WTC11 (cell line): ENCODE measurements around the gene SYNM. TPM values are rescaled to one million over a fixed set of nuclear protein-coding genes. Genes with fewer than 3 reads are reported as not detected.

Source experiments
- ATAC-seq: fragments of 200-7000 bp; cut with Tn5 transposase; 2 replicates; pipeline ENCODE4 v1.10.0; 2021; ENCODE audit warnings: mild to moderate bottlenecking, moderate library complexity
- CTCF ChIA-PET: fragments of 300-600 bp; sonication (Branson Sonifier 250); formaldehyde crosslinking; loops from one replicate; lab custom pipeline; 2021; ENCODE audit warnings: antibody characterized with exemption; lab: Charles Lee
- POLR2A ChIA-PET: fragments of 350-600 bp; sonication (Branson Sonifier 250); formaldehyde crosslinking; loops from one replicate; lab custom pipeline; 2021; ENCODE audit warnings: antibody characterized with exemption; lab: Charles Lee
- DNase-seq: peaks from one replicate; pipeline ENCODE4 v3.0.0; 2021; ENCODE audit warnings: low spot score
- H3K27ac Mint-ChIP-seq: 2 replicates; pipeline ENCODE4 v1.8.0; 2021; ENCODE audit warnings: mixed read lengths
- H3K27me3 Mint-ChIP-seq: 2 replicates; pipeline ENCODE4 v1.8.0; 2021; ENCODE audit warnings: low read depth, mild to moderate bottlenecking, moderate library complexity, mixed read lengths
- H3K36me3 Mint-ChIP-seq: 2 replicates; pipeline ENCODE4 v1.8.0; 2021; ENCODE audit warnings: mixed read lengths
- H3K4me1 Mint-ChIP-seq: 2 replicates; pipeline ENCODE4 v1.8.0; 2022; ENCODE audit warnings: mixed read lengths
- H3K4me3 Mint-ChIP-seq: 2 replicates; pipeline ENCODE4 v1.8.0; 2021; ENCODE audit warnings: mild to moderate bottlenecking, moderate library complexity, mixed read lengths
- H3K9me3 Mint-ChIP-seq: 2 replicates; pipeline ENCODE4 v1.8.0; 2021; ENCODE audit warnings: mixed read lengths
- CREM ChIP-seq: sonication (generic); formaldehyde crosslinking; IDR thresholded peaks from 2 replicates; pipeline ENCODE4 v1.8.1; 2022; ENCODE audit warnings: mild to moderate bottlenecking, missing genetic modification reagents, moderate library complexity
- FOXK1 ChIP-seq: sonication (generic); formaldehyde crosslinking; IDR thresholded peaks from 2 replicates; pipeline ENCODE4 v1.8.0; 2022; ENCODE audit warnings: mild to moderate bottlenecking, moderate library complexity, missing genetic modification reagents
- GABPB1 ChIP-seq: sonication (generic); formaldehyde crosslinking; IDR thresholded peaks from 2 replicates; pipeline ENCODE4 v1.8.1; 2023; ENCODE audit warnings: mild to moderate bottlenecking, missing genetic modification reagents
- IRF2 ChIP-seq: sonication (generic); formaldehyde crosslinking; IDR thresholded peaks from 2 replicates; pipeline ENCODE4 v1.8.0; 2022; ENCODE audit warnings: low read depth, missing genetic modification reagents, borderline replicate concordance
- NFYB ChIP-seq: sonication (generic); formaldehyde crosslinking; conservative IDR thresholded peaks from 2 replicates; pipeline ENCODE4 v1.8.0; 2022; ENCODE audit warnings: low read depth, missing genetic modification reagents
- SOX15 ChIP-seq: fragments of 250-450 bp; sonication (Bioruptor Pico); IDR thresholded peaks from 2 replicates; pipeline ENCODE4 v1.9.0; 2021; ENCODE audit warnings: mild to moderate bottlenecking
- SP1 ChIP-seq: sonication (generic); formaldehyde crosslinking; conservative IDR thresholded peaks from 2 replicates; pipeline ENCODE4 v1.8.1; 2022; ENCODE audit warnings: missing genetic modification reagents
- TCF7 ChIP-seq: sonication (generic); formaldehyde crosslinking; IDR thresholded peaks from 2 replicates; pipeline ENCODE4 v1.8.0; 2022; ENCODE audit warnings: mild to moderate bottlenecking, low read depth, missing genetic modification reagents, moderate library complexity
- TEAD4 ChIP-seq: sonication (generic); formaldehyde crosslinking; IDR thresholded peaks from 2 replicates; pipeline ENCODE4 v1.8.0; 2022; ENCODE audit warnings: mild to moderate bottlenecking, missing genetic modification reagents
- TP53 ChIP-seq: sonication (generic); formaldehyde crosslinking; IDR thresholded peaks from 2 replicates; pipeline ENCODE4 v1.8.1; 2023; ENCODE audit warnings: mild to moderate bottlenecking, missing genetic modification reagents
- ZNF396 ChIP-seq: fragments of 250-450 bp; sonication (Bioruptor Pico); IDR thresholded peaks from 2 replicates; pipeline ENCODE4 v1.8.0; 2021; ENCODE audit warnings: mild to moderate bottlenecking, moderate library complexity, borderline replicate concordance
- total RNA-seq: library from RNA; stranded (reverse); gene quantifications from 3 replicates; pipeline ENCODE4 v1.2.3, GENCODE V29; 2021
- TF ChIP-seq, protein P1 (sequence below): sonication (generic); formaldehyde crosslinking; IDR thresholded peaks from 2 replicates; pipeline ENCODE4 v1.8.1; 2022; ENCODE audit warnings: low read depth, mild to moderate bottlenecking, moderate library complexity, missing genetic modification reagents, borderline replicate concordance
- TF ChIP-seq, protein P2 (sequence below): sonication (generic); formaldehyde crosslinking; IDR thresholded peaks from 2 replicates; pipeline ENCODE4 v1.8.0; 2023; ENCODE audit warnings: missing genetic modification reagents, mild to moderate bottlenecking, borderline replicate concordance
- TF ChIP-seq, protein P3 (sequence below): sonication (generic); formaldehyde crosslinking; IDR thresholded peaks from 2 replicates; pipeline ENCODE4 v1.8.0; 2022; ENCODE audit warnings: mild to moderate bottlenecking, missing genetic modification reagents
- TF ChIP-seq, protein P4 (sequence below): fragments of 250-450 bp; sonication (Bioruptor Pico); conservative IDR thresholded peaks from 2 replicates; pipeline ENCODE4 v1.9.0; 2021; ENCODE audit warnings: mild to moderate bottlenecking
- TF ChIP-seq, protein P5 (sequence below): sonication (generic); formaldehyde crosslinking; IDR thresholded peaks from 2 replicates; pipeline ENCODE4 v1.8.0; 2022; ENCODE audit warnings: mild to moderate bottlenecking, missing genetic modification reagents
- TF ChIP-seq, protein P6 (sequence below): fragments of 250-450 bp; sonication (Bioruptor Pico); IDR thresholded peaks from 2 replicates; pipeline ENCODE4 v1.9.0; 2021; ENCODE audit warnings: mild to moderate bottlenecking, borderline replicate concordance

SYNM gene
- total RNA-seq, 1 experiment from 2014 or later = 2.2 TPM

DNA sequence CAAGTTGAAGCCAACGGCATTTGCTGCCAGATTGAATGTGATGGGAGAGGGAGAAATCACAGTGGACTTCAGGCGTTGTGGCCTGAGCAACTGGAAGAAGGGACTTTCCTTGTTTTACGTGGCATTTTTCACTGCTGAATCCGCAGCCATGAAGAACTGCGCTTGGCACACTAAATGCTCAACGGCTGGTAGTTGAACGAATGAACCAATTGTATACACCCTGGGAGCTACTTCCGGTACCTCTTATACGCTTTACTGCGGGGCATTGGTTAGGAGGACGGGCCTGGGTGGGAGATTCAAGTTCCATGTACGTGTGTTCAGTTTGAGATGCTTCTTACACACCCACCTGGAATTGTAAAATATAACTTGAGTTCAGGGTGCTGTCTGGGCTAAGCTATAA lies 5.2 kb downstream of the SYNM start:
- ChIA-PET POLR2A (no interaction called here), CTCF (interaction anchor here (2.0 kb wide), 1 partner anchor 10 kb away, joined by 10 read pairs; no protein-coding TSS in a partner anchor)
- ATAC-seq (no peak), DNase-seq (no peak)
- Mint-ChIP-seq H3K4me1 (0 out of 2 replicates have a peak, but pooled peaks cover 4% of the 10 kb centered on the region), H3K27ac (no peak overlapping the region), H3K4me3 (no peak overlapping the region), H3K36me3 (no peaks in the 10 kb centered on the region), H3K27me3 (peaks cover 32% of the 10 kb centered on the region), H3K9me3 (no peaks in the 10 kb centered on the region)
- TF ChIP-seq TCF7 (CRISPR knock-in tag) = no peak
- TF ChIP-seq, protein P1, sequence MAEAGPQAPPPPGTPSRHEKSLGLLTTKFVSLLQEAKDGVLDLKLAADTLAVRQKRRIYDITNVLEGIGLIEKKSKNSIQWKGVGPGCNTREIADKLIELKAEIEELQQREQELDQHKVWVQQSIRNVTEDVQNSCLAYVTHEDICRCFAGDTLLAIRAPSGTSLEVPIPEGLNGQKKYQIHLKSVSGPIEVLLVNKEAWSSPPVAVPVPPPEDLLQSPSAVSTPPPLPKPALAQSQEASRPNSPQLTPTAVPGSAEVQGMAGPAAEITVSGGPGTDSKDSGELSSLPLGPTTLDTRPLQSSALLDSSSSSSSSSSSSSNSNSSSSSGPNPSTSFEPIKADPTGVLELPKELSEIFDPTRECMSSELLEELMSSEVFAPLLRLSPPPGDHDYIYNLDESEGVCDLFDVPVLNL (CRISPR knock-in tag) = no peak
- no peak for TF ChIP-seq SOX15 (CRISPR knock-in tag)
- TF ChIP-seq GABPB1 (CRISPR knock-in tag) = no peak
- no peak for TF ChIP-seq SP1 (CRISPR knock-in tag)
- TF ChIP-seq TP53 = no peak
- TF ChIP-seq TEAD4 = no peak
- TF ChIP-seq IRF2 (CRISPR knock-in tag) = no peak
- TF ChIP-seq, protein P2, sequence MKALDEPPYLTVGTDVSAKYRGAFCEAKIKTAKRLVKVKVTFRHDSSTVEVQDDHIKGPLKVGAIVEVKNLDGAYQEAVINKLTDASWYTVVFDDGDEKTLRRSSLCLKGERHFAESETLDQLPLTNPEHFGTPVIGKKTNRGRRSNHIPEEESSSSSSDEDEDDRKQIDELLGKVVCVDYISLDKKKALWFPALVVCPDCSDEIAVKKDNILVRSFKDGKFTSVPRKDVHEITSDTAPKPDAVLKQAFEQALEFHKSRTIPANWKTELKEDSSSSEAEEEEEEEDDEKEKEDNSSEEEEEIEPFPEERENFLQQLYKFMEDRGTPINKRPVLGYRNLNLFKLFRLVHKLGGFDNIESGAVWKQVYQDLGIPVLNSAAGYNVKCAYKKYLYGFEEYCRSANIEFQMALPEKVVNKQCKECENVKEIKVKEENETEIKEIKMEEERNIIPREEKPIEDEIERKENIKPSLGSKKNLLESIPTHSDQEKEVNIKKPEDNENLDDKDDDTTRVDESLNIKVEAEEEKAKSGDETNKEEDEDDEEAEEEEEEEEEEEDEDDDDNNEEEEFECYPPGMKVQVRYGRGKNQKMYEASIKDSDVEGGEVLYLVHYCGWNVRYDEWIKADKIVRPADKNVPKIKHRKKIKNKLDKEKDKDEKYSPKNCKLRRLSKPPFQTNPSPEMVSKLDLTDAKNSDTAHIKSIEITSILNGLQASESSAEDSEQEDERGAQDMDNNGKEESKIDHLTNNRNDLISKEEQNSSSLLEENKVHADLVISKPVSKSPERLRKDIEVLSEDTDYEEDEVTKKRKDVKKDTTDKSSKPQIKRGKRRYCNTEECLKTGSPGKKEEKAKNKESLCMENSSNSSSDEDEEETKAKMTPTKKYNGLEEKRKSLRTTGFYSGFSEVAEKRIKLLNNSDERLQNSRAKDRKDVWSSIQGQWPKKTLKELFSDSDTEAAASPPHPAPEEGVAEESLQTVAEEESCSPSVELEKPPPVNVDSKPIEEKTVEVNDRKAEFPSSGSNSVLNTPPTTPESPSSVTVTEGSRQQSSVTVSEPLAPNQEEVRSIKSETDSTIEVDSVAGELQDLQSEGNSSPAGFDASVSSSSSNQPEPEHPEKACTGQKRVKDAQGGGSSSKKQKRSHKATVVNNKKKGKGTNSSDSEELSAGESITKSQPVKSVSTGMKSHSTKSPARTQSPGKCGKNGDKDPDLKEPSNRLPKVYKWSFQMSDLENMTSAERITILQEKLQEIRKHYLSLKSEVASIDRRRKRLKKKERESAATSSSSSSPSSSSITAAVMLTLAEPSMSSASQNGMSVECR = no peak
- no peak for TF ChIP-seq ZNF396
- TF ChIP-seq, protein P3, sequence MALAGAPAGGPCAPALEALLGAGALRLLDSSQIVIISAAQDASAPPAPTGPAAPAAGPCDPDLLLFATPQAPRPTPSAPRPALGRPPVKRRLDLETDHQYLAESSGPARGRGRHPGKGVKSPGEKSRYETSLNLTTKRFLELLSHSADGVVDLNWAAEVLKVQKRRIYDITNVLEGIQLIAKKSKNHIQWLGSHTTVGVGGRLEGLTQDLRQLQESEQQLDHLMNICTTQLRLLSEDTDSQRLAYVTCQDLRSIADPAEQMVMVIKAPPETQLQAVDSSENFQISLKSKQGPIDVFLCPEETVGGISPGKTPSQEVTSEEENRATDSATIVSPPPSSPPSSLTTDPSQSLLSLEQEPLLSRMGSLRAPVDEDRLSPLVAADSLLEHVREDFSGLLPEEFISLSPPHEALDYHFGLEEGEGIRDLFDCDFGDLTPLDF (CRISPR knock-in tag) = no peak
- no peak for TF ChIP-seq CREM (CRISPR knock-in tag)
- TF ChIP-seq, protein P4, sequence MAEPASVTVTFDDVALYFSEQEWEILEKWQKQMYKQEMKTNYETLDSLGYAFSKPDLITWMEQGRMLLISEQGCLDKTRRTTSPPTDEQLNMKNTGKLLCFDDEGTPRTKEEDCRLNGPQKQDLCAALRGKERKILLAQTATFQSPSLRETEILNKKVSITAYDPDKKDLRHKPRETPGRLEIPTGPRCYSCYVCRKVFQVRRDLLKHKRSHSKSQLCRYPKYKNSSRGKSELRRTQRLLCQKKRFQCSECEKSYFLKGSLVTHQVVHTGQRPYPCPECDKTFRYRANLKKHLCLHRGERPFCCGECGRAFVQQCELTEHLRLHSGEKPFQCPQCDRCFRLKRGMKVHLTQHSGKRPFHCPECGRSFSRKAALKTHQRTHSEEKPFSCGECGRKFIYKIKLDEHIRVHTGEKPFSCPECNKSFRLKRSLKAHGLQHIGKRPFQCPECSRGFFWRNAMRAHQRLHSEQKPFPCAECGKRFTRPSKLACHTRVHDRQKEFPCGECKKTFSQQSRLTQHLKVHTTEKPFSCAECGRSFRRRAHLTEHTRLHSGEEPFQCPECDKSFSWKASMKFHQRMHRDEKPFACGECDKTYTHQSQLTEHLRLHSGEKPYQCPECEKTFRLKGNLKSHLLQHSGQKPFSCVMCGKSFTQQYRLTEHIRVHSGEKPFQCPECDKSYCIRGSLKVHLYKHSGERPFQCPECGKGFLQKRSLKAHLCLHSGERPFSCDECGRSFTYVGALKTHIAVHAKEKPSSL (CRISPR knock-in tag) = no peak
- no peak for TF ChIP-seq FOXK1 (CRISPR knock-in tag)
- TF ChIP-seq, protein P5, sequence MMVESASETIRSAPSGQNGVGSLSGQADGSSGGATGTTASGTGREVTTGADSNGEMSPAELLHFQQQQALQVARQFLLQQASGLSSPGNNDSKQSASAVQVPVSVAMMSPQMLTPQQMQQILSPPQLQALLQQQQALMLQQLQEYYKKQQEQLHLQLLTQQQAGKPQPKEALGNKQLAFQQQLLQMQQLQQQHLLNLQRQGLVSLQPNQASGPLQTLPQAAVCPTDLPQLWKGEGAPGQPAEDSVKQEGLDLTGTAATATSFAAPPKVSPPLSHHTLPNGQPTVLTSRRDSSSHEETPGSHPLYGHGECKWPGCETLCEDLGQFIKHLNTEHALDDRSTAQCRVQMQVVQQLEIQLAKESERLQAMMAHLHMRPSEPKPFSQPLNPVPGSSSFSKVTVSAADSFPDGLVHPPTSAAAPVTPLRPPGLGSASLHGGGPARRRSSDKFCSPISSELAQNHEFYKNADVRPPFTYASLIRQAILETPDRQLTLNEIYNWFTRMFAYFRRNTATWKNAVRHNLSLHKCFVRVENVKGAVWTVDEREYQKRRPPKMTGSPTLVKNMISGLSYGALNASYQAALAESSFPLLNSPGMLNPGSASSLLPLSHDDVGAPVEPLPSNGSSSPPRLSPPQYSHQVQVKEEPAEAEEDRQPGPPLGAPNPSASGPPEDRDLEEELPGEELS (CRISPR knock-in tag) = no peak
- TF ChIP-seq, protein P6, sequence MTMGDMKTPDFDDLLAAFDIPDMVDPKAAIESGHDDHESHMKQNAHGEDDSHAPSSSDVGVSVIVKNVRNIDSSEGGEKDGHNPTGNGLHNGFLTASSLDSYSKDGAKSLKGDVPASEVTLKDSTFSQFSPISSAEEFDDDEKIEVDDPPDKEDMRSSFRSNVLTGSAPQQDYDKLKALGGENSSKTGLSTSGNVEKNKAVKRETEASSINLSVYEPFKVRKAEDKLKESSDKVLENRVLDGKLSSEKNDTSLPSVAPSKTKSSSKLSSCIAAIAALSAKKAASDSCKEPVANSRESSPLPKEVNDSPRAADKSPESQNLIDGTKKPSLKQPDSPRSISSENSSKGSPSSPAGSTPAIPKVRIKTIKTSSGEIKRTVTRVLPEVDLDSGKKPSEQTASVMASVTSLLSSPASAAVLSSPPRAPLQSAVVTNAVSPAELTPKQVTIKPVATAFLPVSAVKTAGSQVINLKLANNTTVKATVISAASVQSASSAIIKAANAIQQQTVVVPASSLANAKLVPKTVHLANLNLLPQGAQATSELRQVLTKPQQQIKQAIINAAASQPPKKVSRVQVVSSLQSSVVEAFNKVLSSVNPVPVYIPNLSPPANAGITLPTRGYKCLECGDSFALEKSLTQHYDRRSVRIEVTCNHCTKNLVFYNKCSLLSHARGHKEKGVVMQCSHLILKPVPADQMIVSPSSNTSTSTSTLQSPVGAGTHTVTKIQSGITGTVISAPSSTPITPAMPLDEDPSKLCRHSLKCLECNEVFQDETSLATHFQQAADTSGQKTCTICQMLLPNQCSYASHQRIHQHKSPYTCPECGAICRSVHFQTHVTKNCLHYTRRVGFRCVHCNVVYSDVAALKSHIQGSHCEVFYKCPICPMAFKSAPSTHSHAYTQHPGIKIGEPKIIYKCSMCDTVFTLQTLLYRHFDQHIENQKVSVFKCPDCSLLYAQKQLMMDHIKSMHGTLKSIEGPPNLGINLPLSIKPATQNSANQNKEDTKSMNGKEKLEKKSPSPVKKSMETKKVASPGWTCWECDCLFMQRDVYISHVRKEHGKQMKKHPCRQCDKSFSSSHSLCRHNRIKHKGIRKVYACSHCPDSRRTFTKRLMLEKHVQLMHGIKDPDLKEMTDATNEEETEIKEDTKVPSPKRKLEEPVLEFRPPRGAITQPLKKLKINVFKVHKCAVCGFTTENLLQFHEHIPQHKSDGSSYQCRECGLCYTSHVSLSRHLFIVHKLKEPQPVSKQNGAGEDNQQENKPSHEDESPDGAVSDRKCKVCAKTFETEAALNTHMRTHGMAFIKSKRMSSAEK = no peak
- TF ChIP-seq NFYB (CRISPR knock-in tag) = no peak
